Dermis blood vessel endothelial cell (primary cell): ENCODE measurements around the gene PLCL1. TPM values are rescaled to one million over a fixed set of nuclear protein-coding genes. Genes with fewer than 3 reads are reported as not detected.
"Not testable (repeated sequence)": the region's sequence is repeated elsewhere in the genome, so short reads cannot be mapped to it uniquely, and the experiment has no call there.

Experiments used
- DNase-seq: peaks from one replicate; pipeline ENCODE4 v3.0.0; 2010
- total RNA-seq: library from RNA; depleted of rRNA; stranded (reverse); fragments of >200 nt; gene quantifications from 2 replicates; pipeline ENCODE4 v1.2.3, GENCODE V29; 2014

PLCL1 gene
- total RNA-seq, 1 donor from 2014 or later, result 0.68 TPM

DNA sequence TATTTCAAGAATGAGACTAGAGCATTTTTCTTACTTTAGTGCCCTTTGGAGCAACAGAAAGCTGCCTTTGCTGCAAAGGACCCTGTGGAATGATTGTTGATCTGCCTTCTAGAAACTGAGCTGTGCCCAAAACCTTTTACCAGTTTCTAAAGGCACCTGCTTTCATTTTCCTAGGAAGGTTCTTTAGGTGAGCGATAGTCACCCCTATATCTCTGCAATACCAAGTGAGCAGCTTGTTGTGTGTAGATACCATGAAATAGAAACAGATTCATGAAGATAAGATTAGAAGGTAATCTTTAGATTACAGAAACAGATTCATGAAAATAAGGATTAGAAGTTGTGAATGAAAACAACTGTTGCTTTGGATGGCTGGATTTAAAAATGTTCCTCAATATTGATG lies 202.3 kb downstream of the PLCL1 start:
- DNase-seq, result no peak

DNA sequence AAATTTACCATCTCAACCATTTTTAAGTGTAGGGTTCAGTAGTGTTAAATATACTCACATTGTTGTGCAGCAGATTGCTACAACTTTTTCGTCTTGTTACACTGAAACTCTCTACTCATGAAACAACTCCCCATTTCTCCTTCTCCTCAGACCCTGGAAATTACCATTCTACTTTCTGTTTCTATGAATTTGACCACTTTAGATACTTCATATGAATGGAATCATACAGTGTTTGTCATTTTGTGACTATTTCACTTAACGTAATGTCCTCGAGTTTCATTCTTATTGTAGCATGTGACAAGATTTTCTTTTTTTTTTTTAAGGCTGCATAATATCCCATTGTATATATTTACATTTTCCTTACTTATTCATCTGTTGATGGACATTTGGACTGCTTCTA lies 203.8 kb downstream of the PLCL1 start:
- DNase-seq, result no peak

DNA sequence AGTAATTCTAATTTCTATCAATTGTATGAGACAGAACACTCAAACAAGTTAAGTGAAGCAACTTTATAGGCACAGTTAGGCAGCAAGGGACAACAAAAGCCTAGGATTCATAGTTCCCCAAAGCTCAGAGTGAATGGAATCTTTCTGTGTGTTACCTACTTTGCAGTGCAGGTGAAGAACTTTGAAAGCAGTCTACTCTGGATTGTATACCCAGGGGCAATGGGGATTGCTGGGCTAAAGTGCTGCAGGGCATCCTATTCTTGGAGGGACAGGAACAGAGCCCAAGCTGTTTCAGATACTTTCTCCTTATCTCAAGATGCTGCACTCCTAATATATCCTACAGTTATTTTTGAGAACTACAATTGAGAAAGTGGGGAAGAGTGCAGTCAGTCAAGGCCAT lies 207.6 kb downstream of the PLCL1 start:
- no peak for DNase-seq

DNA sequence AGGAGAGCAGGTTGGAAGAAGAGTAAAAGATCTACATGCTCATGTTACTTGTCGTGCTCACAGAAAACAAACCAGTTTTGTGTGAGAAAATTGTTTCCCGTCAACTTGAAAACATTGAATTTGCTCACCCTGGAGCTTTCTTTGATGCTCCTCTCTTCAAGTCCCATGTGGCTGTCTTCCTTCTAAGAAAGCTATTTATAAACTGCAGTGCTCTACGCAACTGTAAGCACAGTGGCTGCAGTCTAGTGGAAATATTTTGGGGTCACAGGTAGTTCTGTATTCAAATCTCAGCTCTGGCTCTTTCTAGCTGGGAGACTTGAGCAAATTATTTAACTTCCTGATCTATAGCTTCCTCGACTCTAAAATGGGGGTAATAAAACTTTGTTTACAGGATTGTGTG lies 211.8 kb downstream of the PLCL1 start:
- no peak for DNase-seq

DNA sequence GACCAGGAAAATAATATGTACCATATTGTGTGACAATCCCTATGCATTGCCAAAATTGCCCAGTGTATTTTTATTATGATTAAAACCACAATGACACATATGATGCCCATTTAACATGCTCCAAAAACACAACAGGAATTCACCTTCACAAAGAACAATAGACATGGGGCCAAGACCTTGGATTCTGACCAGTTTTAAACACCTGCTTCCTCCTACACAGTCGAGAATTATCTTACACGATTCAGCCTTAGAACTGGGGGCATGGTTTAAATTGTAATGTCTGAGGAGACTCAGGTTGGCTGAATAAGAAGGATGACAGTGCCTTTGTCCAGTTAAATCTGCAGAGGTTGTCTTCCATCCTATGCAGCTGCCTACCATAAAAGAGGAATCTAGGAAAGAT lies 212.7 kb downstream of the PLCL1 start:
- no peak for DNase-seq

DNA sequence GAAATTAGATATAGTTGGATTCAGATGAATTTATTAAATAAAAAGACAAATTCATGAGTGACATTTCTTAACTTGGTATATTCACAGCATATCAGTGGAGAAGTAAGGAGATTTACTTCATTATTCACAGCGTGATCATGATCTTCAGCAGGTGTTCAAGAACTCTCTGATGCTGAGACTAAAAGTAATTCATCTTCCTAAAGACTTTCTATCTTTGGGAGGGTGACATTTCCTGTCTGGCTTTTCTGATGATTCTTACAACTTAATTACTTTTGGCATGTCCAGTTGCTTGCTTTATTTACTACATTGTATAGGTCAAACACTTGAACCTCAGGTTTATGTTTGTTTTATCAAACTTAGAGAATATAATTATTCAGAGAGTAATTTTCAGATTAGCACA lies 224.6 kb downstream of the PLCL1 start:
- DNase-seq, result no peak

DNA sequence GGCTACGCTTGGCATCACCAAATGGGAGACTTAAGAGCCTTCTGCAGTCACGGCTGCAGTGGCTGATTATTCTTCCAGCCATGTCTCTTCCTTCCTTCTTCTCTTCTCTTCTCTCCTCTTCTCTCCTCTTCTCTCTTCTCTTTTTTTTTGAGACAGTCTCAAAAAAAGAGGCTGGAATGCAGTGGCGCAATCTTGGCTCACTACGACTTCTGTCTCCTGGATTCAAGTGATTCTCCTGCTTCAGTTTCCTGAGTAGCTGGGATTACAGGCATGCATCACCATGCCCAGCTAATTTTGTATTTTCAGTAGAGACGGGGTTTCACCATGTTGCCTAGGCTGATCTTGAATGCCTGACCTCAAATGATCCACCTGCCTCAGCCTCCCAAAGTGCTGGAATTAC lies 225.2 kb downstream of the PLCL1 start:
- not testable (repeated sequence) for DNase-seq

DNA sequence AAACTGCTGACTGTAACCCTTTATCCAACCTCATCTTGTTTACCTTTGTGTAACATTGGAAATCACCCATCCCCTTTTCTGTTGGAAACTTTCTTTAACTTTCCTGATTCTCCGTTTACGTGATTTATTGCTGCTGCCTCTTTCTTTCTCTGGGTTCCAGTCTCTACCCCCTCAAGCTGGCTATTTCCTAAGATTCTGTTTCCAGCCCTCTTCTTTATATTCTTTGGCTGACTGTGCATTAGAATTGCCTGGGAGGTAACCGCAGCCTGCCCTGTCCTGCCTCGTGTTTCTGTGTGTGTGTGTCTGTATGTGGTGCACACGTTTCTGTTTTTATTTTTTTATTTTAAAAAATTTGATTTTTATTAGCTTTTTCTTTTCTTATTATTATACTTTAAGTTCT lies 229.2 kb downstream of the PLCL1 start:
- DNase-seq, result no peak

DNA sequence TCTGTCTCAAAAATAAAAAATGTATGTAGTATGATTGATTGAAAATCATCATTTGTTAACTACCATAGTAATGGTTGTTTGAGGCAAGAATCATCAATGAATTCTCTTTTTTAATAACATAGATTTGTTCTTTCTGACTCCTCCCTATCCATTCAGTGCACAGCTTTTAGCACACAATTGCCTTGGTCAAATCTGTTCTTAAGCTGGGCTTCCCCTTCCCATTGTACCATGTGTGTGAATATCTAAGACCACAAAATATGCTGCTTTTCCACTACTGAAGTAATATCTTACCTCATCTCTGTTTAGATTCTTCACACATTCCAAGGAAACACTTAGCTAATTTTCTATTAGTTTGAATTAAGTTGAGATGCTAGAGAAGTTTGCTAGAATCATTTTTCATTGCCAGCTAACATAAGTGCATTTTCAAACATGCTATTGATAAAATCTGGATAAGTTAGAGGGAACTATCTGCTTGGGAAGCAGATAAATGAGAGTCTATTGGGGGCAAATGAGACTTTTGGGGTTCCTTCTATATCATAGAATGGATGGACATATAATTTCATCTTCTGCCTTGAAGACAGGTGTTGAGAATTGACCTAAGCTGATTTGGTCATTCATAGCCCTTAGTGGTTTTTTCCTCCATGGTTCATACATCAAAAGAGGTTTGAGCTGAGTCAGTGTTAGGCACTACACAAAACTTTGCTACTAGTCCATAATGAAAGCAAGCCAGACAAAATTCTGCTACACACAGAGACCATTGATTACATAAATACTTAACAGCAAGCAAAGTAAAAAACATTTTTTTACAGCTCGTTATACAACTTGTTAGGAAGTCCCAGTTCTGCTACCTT lies 231.9 kb downstream of the PLCL1 start:
- no peak for DNase-seq

DNA sequence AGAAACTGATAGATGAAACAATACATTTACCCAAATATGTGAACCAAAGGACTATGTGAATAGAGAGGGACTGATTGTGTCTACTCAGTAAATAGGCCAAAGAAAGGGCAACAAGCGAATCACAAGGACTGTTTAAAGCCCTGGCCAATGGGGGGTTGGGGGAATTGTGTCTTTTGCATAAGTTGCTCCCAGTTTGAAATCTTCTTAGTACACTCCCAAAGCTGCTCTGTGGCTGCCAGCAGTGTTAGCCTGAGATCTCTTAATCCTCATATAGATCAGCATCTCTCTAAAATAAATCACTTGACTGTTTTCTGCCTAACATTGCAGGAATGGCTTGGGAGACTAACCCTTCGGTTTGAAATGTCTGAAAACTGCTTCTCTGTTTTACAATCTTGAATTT lies 236.4 kb downstream of the PLCL1 start:
- DNase-seq, result no peak

DNA sequence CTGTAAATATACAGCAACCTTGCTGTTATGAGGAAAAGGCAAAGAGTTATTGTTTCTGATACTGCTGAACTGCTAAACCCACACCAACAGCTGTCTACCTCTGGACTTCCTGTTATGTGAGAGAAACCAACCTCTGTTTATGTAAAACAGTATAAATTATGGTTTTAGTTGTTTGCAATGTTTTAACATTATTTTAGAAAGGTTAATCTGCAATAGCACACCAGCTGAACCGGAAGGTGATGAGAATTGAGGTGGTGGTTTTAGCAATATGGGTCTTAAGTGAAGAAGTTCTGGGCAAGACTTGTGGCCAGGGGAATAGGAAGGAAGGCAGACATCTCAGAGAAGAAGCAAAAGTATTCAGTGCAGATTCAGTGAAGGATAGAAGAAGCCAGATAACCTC lies 237.8 kb downstream of the PLCL1 start:
- DNase-seq, result no peak

DNA sequence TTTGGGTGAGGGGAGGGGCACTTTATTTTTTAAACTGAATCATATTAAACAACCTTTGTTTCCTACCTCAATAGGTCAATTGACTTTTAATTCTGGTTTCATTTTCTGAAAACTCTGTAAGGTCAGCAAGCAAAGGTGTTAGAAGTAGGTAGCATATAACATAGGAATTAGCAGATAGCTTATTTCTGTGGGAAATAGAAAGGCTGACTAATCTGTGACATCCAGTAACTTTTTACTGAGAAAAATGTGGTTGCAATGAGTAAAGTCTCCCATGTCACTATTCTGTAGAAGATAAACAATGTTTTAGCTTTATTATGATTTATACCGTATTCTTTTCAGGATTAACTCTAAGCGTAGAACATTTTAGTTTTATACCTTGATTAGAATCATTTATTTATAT lies 240.4 kb downstream of the PLCL1 start:
- no peak for DNase-seq

DNA sequence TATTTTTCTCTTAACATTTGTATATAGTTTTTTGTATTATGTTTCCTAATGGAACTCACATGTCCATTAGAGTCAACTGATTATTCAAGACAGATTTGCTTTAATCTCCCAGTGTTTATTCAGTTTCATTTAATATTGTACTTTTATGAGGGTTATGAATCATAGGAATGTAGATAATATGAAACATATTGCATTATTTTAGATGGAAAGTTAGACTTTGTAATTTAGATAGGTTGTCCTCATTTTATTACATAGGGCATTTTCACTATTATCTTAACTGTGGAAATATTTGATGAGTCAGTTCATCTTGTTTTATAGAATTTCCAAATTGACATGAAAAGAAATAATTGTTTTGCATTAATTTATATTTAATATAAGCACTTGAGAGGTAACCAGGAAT lies 240.8 kb downstream of the PLCL1 start:
- no peak for DNase-seq

DNA sequence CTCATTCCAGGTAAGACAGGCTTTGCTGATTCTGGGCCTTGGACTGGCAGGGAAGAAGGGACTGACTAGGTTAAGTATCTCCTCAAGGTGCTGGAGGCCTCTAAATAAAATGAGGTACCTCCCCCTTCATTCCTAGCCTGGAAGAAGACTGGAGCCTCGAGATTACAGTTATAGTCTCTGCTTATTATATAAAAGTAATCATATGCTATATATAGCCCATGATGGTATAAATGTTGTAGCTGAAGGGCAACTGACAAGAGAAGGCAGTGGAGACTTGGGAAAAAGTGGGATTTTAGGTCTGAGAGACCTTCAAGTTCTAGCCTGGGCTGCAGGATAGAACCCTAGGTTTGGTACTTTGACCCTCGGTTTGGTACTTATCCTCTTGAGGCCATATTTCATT lies 248.3 kb downstream of the PLCL1 start:
- DNase-seq, result no peak

DNA sequence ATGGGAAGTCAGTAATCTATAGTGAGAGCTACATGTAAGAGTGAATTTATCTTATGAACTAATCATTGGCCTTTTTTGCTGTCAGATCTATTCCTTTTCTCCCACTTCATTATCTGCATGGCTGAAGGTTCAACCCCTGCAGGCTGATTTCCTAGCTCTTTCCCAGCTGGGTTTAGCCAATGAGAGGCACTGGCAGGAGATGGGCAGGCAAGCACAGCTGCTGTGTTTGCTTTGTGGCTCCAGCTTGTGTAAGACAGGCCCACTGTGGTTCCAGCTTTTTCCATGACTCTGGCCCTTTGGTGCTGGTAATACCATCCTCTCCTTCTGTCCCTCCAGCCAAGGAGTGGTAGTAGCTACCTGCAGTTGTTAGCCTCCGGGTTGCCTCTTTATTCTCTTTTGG lies 248.8 kb downstream of the PLCL1 start:
- no peak for DNase-seq

DNA sequence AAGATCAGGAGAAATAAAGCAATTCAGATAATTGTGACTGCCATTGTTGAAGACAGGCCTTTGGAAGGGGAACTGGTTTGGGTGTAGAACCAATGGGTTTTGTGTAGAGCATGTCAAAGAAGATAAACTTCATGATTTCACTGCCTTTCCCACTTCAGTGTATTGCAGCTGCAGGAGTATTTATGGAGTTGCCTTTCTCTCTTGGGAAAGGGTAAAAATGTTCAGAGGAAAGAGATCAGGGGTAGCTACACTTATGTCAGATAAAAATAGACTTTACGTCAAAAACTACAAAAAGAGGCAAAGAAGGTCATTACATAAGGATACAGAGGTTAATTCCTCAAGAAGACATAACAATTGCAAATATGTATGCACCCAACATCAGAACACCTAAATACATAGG lies 249.4 kb downstream of the PLCL1 start:
- DNase-seq, result no peak

DNA sequence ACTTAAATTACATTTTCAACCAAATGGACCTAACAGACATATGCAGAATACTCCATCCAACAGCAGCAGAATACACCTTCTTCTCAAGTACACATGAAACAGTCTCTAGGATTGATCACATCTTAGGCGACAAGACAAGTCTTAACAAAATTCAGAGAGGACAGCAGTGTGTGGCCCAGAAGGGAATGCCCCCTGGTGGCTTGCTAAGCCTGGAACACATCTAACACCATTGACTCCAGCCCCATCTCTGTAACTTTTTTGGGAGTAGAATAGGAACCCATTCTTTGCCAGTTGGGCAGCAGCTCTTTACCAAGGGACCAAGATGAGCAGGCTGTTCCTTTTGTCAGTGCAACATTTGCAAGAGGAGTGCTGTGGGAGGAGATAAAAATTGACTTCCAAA lies 249.9 kb downstream of the PLCL1 start:
- DNase-seq, result peak; percentile 39

DNA sequence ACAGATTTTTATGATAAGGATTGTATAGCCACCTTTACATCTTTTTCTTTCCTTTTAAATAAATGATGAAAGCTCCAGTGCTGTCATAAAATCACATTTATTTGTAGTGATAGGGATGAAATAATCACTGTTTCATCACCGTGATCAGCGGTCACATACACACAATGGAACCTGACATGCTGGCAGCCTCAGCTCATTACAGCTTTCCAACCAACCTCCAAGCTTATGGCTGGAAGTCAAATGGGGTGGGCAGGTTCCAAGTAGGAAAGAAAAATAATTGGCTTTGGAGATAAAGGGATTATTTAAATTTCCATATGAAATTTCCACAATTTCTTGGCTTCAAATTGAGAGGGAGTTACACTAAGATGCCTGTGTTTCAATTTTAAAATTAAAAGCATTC lies 251.3 kb downstream of the PLCL1 start:
- no peak for DNase-seq

DNA sequence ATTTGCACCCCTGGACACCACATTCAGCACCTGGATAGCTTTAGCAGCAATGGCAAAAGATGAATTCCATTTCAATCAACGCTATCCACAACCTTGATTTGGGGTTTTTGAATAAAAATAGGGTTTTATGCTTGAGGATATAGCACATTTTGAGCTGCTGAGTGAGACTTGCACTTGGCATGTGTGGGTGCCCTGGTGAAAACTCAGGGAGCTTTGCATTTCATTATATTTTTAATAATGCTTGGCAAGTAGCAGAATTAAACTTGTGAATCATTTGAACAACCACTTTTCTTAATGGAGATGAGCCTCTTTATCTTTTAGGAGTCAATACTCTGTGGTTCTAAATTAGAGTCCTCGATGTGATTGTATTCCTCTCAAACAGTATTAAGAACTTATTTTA lies 252.4 kb downstream of the PLCL1 start:
- no peak for DNase-seq

DNA sequence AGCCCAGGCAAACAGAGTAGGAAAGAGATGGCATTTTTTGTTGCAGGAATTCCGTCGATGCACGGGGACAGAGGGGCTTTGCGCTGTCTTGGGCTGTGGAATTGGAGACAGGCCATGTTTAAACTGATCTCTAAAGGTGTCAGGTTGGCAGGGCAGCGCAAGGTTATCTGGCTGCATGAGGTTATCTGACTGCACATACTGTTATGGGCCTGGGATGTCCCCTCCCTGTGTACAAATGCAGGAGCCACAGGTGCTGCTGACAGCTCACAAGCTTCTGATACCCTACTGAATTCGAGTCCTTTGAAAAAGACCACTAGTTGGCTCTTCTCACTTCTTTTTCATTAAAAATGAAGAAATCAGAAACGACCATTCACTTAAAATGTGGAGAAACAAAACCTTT lies 255.4 kb downstream of the PLCL1 start:
- no peak for DNase-seq

DNA sequence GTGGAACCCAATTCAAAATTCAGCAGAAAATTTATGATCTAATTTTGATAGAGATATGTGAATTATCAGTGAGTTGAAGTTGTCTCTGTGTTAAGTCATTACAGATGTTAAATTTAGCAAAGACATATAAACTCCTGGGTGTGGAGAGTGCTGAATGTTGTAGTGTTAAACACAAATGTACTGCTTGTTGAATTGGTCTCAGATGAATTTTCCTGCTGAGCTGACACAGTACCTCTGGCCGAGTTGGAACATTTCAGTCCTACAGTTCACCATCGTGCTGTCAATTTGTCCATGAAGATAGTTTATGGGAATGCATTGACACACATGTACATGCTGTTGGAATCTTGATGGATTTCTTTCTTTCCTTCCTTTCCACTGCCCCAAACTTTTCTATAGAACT lies 255.9 kb downstream of the PLCL1 start:
- DNase-seq, result no peak

DNA sequence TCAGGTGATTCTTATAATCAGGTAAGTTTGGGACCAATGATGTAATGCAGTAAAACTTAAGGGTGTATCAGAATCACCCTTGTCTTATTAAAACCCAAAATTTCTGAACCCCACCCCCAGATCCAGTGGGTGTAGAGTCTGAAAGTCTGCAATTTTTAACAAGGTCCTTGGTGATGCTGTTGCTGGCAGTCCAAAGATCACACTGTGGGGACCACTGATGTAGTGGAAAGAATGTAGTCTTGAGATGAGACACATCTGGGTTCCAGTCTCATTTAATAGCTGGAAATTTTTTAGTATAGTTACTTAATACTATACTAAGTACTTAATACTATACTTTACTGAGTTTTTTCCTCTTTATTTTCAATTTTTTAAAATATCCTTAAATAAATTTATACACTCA lies 258.4 kb downstream of the PLCL1 start:
- no peak for DNase-seq

DNA sequence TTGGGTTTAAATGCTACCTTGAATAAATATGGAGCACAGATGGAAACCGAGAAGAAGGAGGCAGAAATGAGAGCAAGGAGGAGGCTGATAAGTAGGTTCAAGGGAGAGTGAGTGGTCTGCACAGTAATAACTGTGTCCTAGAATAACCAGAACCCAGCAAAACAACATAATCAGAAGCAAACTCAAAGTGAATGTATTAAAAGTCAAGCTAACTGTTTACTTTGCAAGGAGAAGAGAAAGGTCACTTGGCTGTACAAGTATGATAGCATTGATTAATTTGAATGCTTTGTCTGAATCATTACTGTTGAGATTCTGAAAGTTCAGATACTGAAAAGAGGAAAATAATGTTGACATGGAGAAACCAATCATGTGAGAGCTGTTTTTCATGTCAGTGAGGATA lies 258.8 kb downstream of the PLCL1 start:
- no peak for DNase-seq

DNA sequence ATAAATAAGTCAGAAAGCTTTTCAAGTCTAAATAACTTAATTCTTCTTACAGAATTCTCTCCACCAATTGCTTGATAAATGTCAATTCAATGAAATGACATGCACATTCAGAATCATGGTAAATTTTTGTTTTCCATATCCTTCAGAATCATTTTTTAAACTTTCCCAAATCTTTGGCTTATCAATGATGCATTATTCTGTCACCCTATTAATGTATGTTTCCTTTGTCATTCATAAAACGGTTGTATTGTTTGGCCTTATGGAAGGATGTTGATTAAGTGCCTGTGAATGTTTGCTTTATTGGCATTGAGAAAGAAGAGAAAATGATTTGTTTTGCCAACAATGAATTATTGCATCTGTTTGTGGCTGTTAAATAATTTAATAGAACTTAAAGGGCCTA lies 260.9 kb downstream of the PLCL1 start:
- no peak for DNase-seq

DNA sequence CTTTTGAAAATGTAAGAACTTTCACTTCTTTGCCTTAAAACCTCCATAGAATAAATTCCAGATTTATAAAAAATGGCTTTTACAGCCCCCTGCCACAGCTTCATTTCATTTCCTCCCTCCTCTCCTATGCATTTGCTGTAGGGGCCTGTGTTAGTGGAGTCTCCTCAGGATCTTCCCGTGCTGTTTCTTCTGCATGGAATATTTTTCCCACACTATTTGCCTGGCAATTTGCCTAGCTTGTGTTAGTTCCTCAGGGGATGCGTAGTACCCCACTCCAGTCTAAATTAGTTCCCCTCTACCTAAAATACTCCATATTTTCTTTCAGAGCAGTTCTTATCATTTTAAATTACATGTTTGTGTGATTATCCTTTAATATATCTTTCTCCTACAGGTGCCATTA lies 262.2 kb downstream of the PLCL1 start:
- no peak for DNase-seq
